IMR-90 (cell line): ENCODE data around the gene ATP6V0C. TPM values are rescaled to one million over a fixed set of nuclear protein-coding genes. Genes with fewer than 3 reads are reported as not detected.

Experiments
- ATAC-seq: fragments of 200-7000 bp; cut with Tn5 transposase; 2 replicates; pipeline ENCODE4 v1.9.1; 2020; ENCODE audit warnings: low read depth, mild to moderate bottlenecking, moderate library complexity
- BruUV-seq: library from RNA; stranded (reverse); fragments of 400-500 nt; replicated peaks from 2 replicates; lab custom pipeline; 2021; lab: Mats Ljungman, UMichigan
- CTCF ChIA-PET: fragments of 300-600 bp; formaldehyde crosslinking; extraction: SDS; loops from one replicate; lab custom pipeline; 2021; ENCODE audit warnings: antibody characterized with exemption; lab: Yijun Ruan, JAX
- POLR2A ChIA-PET: fragments of 300-600 bp; sonication (Branson Sonifier 250); formaldehyde crosslinking; loops from one replicate; lab custom pipeline; 2022; ENCODE audit warnings: antibody characterized with exemption; ENCODE audit not compliant: unreplicated experiment; lab: Charles Lee
- DNase-seq: peaks from one replicate; pipeline ENCODE4 v3.0.0; 2013
- H2AFZ ChIP-seq: replicated peaks from 2 replicates; pipeline ENCODE3; 2013; ENCODE audit warnings: low read length, mild to moderate bottlenecking; ENCODE audit not compliant: poor library complexity
- H2AK5ac ChIP-seq: 2 replicates; pipeline ENCODE4 v1.6.1; 2013; ENCODE audit warnings: low read depth, low read length, inconsistent platforms
- H2AK9ac ChIP-seq: replicated peaks from 2 replicates; pipeline ENCODE3; 2013; ENCODE audit warnings: mild to moderate bottlenecking, low read depth, low read length, moderate library complexity; ENCODE audit not compliant: poor library complexity
- H2BK120ac ChIP-seq: 2 replicates; pipeline ENCODE4 v1.6.1; 2013; ENCODE audit warnings: low read depth, low read length, inconsistent platforms
- H2BK15ac ChIP-seq: 3 replicates; pipeline ENCODE4 v1.6.1; 2013; ENCODE audit warnings: low read depth, low read length, inconsistent platforms
- H2BK20ac ChIP-seq: 2 replicates; pipeline ENCODE4 v1.6.1; 2013; ENCODE audit warnings: low read depth, mild to moderate bottlenecking, inconsistent platforms, low read length, moderate library complexity
- H2BK5ac ChIP-seq: 2 replicates; pipeline ENCODE4 v1.6.1; 2013; ENCODE audit warnings: mild to moderate bottlenecking, low read depth, low read length, inconsistent platforms; ENCODE audit not compliant: poor library complexity, severe bottlenecking
- H3K14ac ChIP-seq: replicated peaks from 2 replicates; pipeline ENCODE4 v1.6.1; 2013; ENCODE audit warnings: low read depth, low read length, inconsistent platforms
- H3K18ac ChIP-seq: 2 replicates; pipeline ENCODE4 v1.6.1; 2013; ENCODE audit warnings: low read depth, low read length, control low read depth
- H3K23ac ChIP-seq: 2 replicates; pipeline ENCODE4 v1.6.1; 2013; ENCODE audit warnings: low read depth, low read length, inconsistent platforms
- H3K27ac ChIP-seq: 2 replicates; pipeline ENCODE4 v1.5.1; 2013; ENCODE audit warnings: mild to moderate bottlenecking, control low read depth, low read length; ENCODE audit not compliant: insufficient read depth
- H3K27me3 ChIP-seq: 2 replicates; pipeline ENCODE4 v1.6.1; 2013; ENCODE audit warnings: low read length; ENCODE audit not compliant: control insufficient read depth, insufficient read depth
- H3K36me3 ChIP-seq: 2 replicates; pipeline ENCODE4 v1.6.1; 2013; ENCODE audit warnings: low read length, mixed read lengths; ENCODE audit not compliant: control insufficient read depth, insufficient read depth
- H3K4ac ChIP-seq: 2 replicates; pipeline ENCODE4 v1.6.1; 2013; ENCODE audit warnings: low read depth, low read length, inconsistent platforms
- H3K4me1 ChIP-seq: 2 replicates; pipeline ENCODE4 v1.6.1; 2013; ENCODE audit warnings: low read length, mixed read lengths; ENCODE audit not compliant: control insufficient read depth, insufficient read depth
- H3K4me2 ChIP-seq: 2 replicates; pipeline ENCODE4 v1.6.1; 2013; ENCODE audit warnings: low read depth, mild to moderate bottlenecking, control low read depth, low read length, moderate library complexity
- H3K4me3 ChIP-seq: 2 replicates; pipeline ENCODE4 v1.5.1; 2013; ENCODE audit warnings: low read depth, mild to moderate bottlenecking, control low read depth, low read length, moderate library complexity; ENCODE audit not compliant: insufficient read depth
- H3K56ac ChIP-seq: 2 replicates; pipeline ENCODE4 v1.6.1; 2013; ENCODE audit warnings: low read length, inconsistent platforms; ENCODE audit not compliant: insufficient read depth; ENCODE audit errors: extremely low read depth
- H3K79me1 ChIP-seq, 2 experiments: 2 replicates each; pipeline ENCODE4 v1.6.1; 2013; ENCODE audit warnings: low read length in 2 of 2, inconsistent platforms in 1 of 2, low read depth in 1 of 2
- H3K9ac ChIP-seq: 2 replicates; pipeline ENCODE4 v1.6.1; 2013; ENCODE audit warnings: low read depth, low read length, control low read depth
- H3K9me1 ChIP-seq: 2 replicates; pipeline ENCODE4 v1.6.1; 2013; ENCODE audit warnings: low read length, inconsistent platforms; ENCODE audit not compliant: insufficient read depth
- H3K9me3 ChIP-seq: 2 replicates; pipeline ENCODE4 v1.6.1; 2013; ENCODE audit warnings: low read length; ENCODE audit not compliant: control insufficient read depth, insufficient read depth
- H4K20me1 ChIP-seq: 2 replicates; pipeline ENCODE4 v1.6.1; 2013; ENCODE audit warnings: low read length, inconsistent platforms; ENCODE audit not compliant: insufficient read depth
- H4K5ac ChIP-seq: 2 replicates; pipeline ENCODE4 v1.6.1; 2013; ENCODE audit warnings: mild to moderate bottlenecking, low read depth, low read length, control low read depth
- H4K8ac ChIP-seq, 2 experiments: 2 replicates each; pipeline ENCODE4 v1.6.1; 2013; ENCODE audit warnings: low read depth in 2 of 2, low read length in 2 of 2, control low read depth in 1 of 2, inconsistent platforms in 1 of 2
- H4K91ac ChIP-seq: 2 replicates; pipeline ENCODE4 v1.6.1; 2013; ENCODE audit warnings: low read depth, low read length, inconsistent platforms; ENCODE audit not compliant: insufficient read depth
- BHLHE40 ChIP-seq: fragments of 150-350 bp; IDR thresholded peaks from 2 replicates; pipeline ENCODE4 v1.6.1; 2016; ENCODE audit warnings: mild to moderate bottlenecking, low read depth, low read length
- CHD1 ChIP-seq: IDR thresholded peaks from 2 replicates; pipeline ENCODE4 v1.6.1; 2012; ENCODE audit warnings: low read depth, low read length, improper control_type of control experiment
- FOS ChIP-seq: fragments of 150-350 bp; IDR thresholded peaks from 2 replicates; pipeline ENCODE4 v1.6.1; 2016; ENCODE audit warnings: low read depth, low read length
- MAFK ChIP-seq: IDR thresholded peaks from 2 replicates; pipeline ENCODE4 v1.6.1; 2012; ENCODE audit warnings: low read depth, low read length, improper control_type of control experiment
- MXI1 ChIP-seq: IDR thresholded peaks from 2 replicates; pipeline ENCODE4 v1.6.1; 2012; ENCODE audit warnings: low read depth, mild to moderate bottlenecking, low read length, moderate library complexity, borderline replicate concordance
- NFE2L2 ChIP-seq: fragments of 150-350 bp; IDR thresholded peaks from 2 replicates; pipeline ENCODE4 v1.6.1; 2016; ENCODE audit warnings: low read depth, mild to moderate bottlenecking, low read length
- RAD21 ChIP-seq: IDR thresholded peaks from 2 replicates; pipeline ENCODE4 v1.6.1; 2012; ENCODE audit warnings: low read length, improper control_type of control experiment
- RCOR1 ChIP-seq: IDR thresholded peaks from 2 replicates; pipeline ENCODE4 v1.6.1; 2012; ENCODE audit warnings: mild to moderate bottlenecking, low read length, improper control_type of control experiment; ENCODE audit not compliant: insufficient replicate concordance
- SMC3 ChIP-seq: fragments of 150-350 bp; IDR thresholded peaks from 2 replicates; pipeline ENCODE4 v1.6.1; 2016; ENCODE audit warnings: low read depth, mild to moderate bottlenecking, antibody characterized with exemption, low read length, moderate library complexity
- WGBS, 2 experiments: methylation state at CpG; one replicate each; pipeline versions ENCODE4 v1.1.5 to v1.1.7; 2013; ENCODE audit warnings: missing lambda C conversion rate in 2 of 2; ENCODE audit not compliant: insufficient read length in 1 of 2; ENCODE audit errors: extremely low coverage in 2 of 2; 5-methylcytosine and 5-hydroxymethylcytosine counted together
- dilution Hi-C: fragments of 300-500 bp; cut with HindIII; formaldehyde crosslinking; loops from one replicate; pipeline ENCODE4 v1.14.3; 2018; ENCODE audit warnings: low sequenced_read_pairs; ENCODE audit not compliant: unreplicated experiment
- in situ Hi-C: fragments of 300-500 bp; cut with MboI; formaldehyde crosslinking; loops from 3 replicates; pipeline ENCODE4 v1.14.3; 2019; ENCODE audit warnings: low sequenced_read_pairs, inconsistent platforms, mixed read lengths
- intact Hi-C: fragments of 100-400 bp; cut with micrococcal nuclease; formaldehyde crosslinking; loops from 2 replicates; pipeline ENCODE4 v1.10.0; 2022
- polyA plus RNA-seq, 3 experiments: library from polyadenylated mRNA; depleted of rRNA; stranded (reverse); fragments of >200 nt; gene quantifications; 2 replicates each; pipeline ENCODE4 v1.2.3, GENCODE V29; 2012; ENCODE audit warnings: low replicate concordance in 1 of 3
- total RNA-seq: library from RNA; depleted of rRNA; stranded (reverse); fragments of >200 nt; gene quantifications from 2 replicates; pipeline ENCODE4 v1.2.3, GENCODE V29; 2012
- TF ChIP-seq, protein P1 (sequence below): fragments of 150-350 bp; IDR thresholded peaks from 2 replicates; pipeline ENCODE4 v1.6.1; 2016; ENCODE audit warnings: low read depth, mild to moderate bottlenecking, low read length, moderate library complexity, borderline replicate concordance
- TF ChIP-seq, protein P2 (sequence below): fragments of 150-350 bp; IDR thresholded peaks from 2 replicates; pipeline ENCODE4 v1.6.1; 2017; ENCODE audit warnings: mild to moderate bottlenecking, antibody characterized with exemption, low read length, low read depth
- TF ChIP-seq, protein P3 (sequence below): conservative IDR thresholded peaks from 2 replicates; pipeline ENCODE4 v1.5.1; 2012; ENCODE audit warnings: mild to moderate bottlenecking, low read depth, low read length, improper control_type of control experiment

ATP6V0C gene
- total and polyA plus RNA-seq, 2 of the 4 experiments (the other 2 are of a cell fraction), result 8.4 to 107 TPM

DNA sequence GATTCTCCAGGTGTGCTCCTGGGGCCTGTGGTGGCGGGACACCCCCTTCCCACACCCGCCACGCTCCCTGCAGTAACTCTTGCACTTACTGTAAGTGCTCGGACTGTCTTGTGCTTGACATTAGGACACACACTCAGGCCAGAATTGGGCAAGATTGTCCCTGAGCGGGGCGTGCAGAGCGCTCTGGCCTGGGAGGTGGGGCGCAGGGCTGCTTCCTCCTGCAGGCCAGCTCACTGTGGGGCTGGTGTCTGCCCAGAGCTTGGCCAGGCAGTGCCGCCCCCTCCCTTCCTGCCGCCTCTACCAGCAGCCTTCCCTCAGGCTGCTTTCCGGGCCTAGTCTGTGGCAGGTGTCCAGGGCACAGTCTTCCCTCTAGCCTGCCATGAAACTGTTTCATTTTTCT is 6.1 kb upstream of the ATP6V0C start:
- POLR2A ChIA-PET, result no interaction called here
- H3K23ac ChIP-seq, result no peak overlapping the region
- dilution Hi-C loops (no loop called here), in situ Hi-C loops (loop anchor here (10.0 kb wide), 1 partner anchor 253 kb away; the partner anchor contains the start of gene ECI1), intact Hi-C loops (no loop called here)
- no TSS peak for BruUV-seq
- WGBS, 2 experiments, result 89% methylated on average over 11 of the region's 11 CpGs; no CpG with 5 or more reads in 1 of the 2 experiments
- no peak overlapping the region for H3K27ac ChIP-seq
- ATAC-seq (no peak), DNase-seq (no peak)
- no peak overlapping the region for H4K91ac ChIP-seq
- no peak overlapping the region for H2BK5ac ChIP-seq
- H3K18ac ChIP-seq, result no peak overlapping the region
- no peaks in the 10 kb centered on the region for H3K9me3 ChIP-seq
- H4K8ac ChIP-seq, result no peak overlapping the region
- no peak overlapping the region for H2BK15ac ChIP-seq
- H3K56ac ChIP-seq, result no peak overlapping the region
- no peaks in the 10 kb centered on the region for H3K27me3 ChIP-seq
- H3K14ac ChIP-seq, result no peak overlapping the region
- peaks cover 0 to 6% of the 10 kb centered on the region in 2 experiments; a peak in 1 of 4 replicates for H3K79me1 ChIP-seq
- H3K4me2 ChIP-seq, result no peak overlapping the region
- H2BK120ac ChIP-seq, result no peak overlapping the region
- H3K4me1 ChIP-seq, result peaks cover 8% of the 10 kb centered on the region
- no peak overlapping the region for H2AFZ ChIP-seq
- H2AK9ac ChIP-seq, result no peak overlapping the region
- H3K4ac ChIP-seq, result no peak overlapping the region
- no peak overlapping the region for H2AK5ac ChIP-seq
- H3K9me1 ChIP-seq, result peaks cover 3% of the 10 kb centered on the region; the same call in 1 of the 2 replicates
- H3K9ac ChIP-seq, result no peak overlapping the region
- no peak overlapping the region for H2BK20ac ChIP-seq
- CTCF ChIA-PET, result no interaction called here
- H3K4me3 ChIP-seq, result no peak overlapping the region
- H3K36me3 ChIP-seq, result no peaks in the 10 kb centered on the region
- H4K5ac ChIP-seq, result no peak overlapping the region
- 0 out of 2 replicates have a peak, but pooled peaks cover 1% of the 10 kb centered on the region for H4K20me1 ChIP-seq
- TF ChIP-seq, protein P1, sequence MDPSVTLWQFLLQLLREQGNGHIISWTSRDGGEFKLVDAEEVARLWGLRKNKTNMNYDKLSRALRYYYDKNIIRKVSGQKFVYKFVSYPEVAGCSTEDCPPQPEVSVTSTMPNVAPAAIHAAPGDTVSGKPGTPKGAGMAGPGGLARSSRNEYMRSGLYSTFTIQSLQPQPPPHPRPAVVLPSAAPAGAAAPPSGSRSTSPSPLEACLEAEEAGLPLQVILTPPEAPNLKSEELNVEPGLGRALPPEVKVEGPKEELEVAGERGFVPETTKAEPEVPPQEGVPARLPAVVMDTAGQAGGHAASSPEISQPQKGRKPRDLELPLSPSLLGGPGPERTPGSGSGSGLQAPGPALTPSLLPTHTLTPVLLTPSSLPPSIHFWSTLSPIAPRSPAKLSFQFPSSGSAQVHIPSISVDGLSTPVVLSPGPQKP, result no peak
- TF ChIP-seq, protein P2, sequence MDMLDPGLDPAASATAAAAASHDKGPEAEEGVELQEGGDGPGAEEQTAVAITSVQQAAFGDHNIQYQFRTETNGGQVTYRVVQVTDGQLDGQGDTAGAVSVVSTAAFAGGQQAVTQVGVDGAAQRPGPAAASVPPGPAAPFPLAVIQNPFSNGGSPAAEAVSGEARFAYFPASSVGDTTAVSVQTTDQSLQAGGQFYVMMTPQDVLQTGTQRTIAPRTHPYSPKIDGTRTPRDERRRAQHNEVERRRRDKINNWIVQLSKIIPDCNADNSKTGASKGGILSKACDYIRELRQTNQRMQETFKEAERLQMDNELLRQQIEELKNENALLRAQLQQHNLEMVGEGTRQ, result no peak
- TF ChIP-seq RCOR1 (no peak), NFE2L2 (no peak), CHD1 (no peak), RAD21 (no peak), SMC3 (no peak), MXI1 (no peak), BHLHE40 (no peak), MAFK (no peak), FOS (no peak)
- TF ChIP-seq, protein P3, sequence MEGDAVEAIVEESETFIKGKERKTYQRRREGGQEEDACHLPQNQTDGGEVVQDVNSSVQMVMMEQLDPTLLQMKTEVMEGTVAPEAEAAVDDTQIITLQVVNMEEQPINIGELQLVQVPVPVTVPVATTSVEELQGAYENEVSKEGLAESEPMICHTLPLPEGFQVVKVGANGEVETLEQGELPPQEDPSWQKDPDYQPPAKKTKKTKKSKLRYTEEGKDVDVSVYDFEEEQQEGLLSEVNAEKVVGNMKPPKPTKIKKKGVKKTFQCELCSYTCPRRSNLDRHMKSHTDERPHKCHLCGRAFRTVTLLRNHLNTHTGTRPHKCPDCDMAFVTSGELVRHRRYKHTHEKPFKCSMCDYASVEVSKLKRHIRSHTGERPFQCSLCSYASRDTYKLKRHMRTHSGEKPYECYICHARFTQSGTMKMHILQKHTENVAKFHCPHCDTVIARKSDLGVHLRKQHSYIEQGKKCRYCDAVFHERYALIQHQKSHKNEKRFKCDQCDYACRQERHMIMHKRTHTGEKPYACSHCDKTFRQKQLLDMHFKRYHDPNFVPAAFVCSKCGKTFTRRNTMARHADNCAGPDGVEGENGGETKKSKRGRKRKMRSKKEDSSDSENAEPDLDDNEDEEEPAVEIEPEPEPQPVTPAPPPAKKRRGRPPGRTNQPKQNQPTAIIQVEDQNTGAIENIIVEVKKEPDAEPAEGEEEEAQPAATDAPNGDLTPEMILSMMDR, result no peak
